Osteocyte (in vitro differentiated cells): ENCODE measurements around the gene SCARF2. TPM values are rescaled to one million over a fixed set of nuclear protein-coding genes. Genes with fewer than 3 reads are reported as not detected.
"Not testable (repeated sequence)": the region's sequence is repeated elsewhere in the genome, so short reads cannot be mapped to it uniquely, and the experiment has no call there.

Experiments used
- DNase-seq: peaks from one replicate; pipeline ENCODE4 v3.0.0; 2021; ENCODE audit warnings: mixed read lengths; ENCODE audit not compliant: unreplicated experiment; ENCODE audit errors: extremely low spot score
- H3K27ac Mint-ChIP-seq: one replicate; pipeline ENCODE4 v1.8.0; 2021; ENCODE audit warnings: mild to moderate bottlenecking, mixed read lengths; ENCODE audit not compliant: unreplicated experiment
- H3K27me3 Mint-ChIP-seq: one replicate; pipeline ENCODE4 v1.8.0; 2021; ENCODE audit warnings: mixed read lengths; ENCODE audit not compliant: unreplicated experiment
- H3K36me3 Mint-ChIP-seq: one replicate; pipeline ENCODE4 v1.8.0; 2021; ENCODE audit warnings: mixed read lengths; ENCODE audit not compliant: unreplicated experiment
- H3K4me1 Mint-ChIP-seq: one replicate; pipeline ENCODE4 v1.8.0; 2021; ENCODE audit warnings: mixed read lengths; ENCODE audit not compliant: unreplicated experiment
- H3K4me3 Mint-ChIP-seq: one replicate; pipeline ENCODE4 v1.8.0; 2021; ENCODE audit warnings: mild to moderate bottlenecking, moderate library complexity, mixed read lengths; ENCODE audit not compliant: unreplicated experiment
- H3K9me3 Mint-ChIP-seq: one replicate; pipeline ENCODE4 v1.8.0; 2021; ENCODE audit warnings: mixed read lengths; ENCODE audit not compliant: unreplicated experiment
- total RNA-seq: library from RNA; stranded (reverse); gene quantifications from 2 replicates; pipeline ENCODE4 v1.2.1, GENCODE V29; 2021
- TF ChIP-seq, protein P1 (sequence below): fragments of 200-600 bp; sonication (generic); IDR thresholded peaks from 2 replicates; pipeline ENCODE4 v1.5.0; 2021; ENCODE audit warnings: antibody characterized with exemption, mild to moderate bottlenecking, moderate library complexity

The SCARF2 gene
- total RNA-seq, 1 donor from 2014 or later = 50.8 TPM

DNA sequence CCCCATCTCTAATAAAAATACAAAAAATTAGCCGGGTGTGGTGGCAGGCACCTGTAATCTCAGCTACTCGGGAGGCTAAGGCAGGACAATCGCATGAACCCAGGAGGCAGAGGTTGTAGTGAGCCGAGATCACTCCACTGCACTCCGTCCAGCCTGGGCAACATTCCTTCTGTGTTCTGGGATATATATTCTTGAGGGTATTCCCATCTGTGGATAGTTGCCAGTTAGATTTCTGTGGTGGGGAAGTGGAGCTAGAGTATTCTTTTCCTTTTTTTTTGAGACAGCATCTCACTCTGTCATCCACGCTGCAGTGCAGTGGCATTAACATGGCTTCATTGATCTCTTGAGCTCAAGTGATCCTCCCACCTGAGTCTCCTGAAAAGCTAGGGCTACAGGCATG lies 52.8 kb downstream of the SCARF2 start:
- Mint-ChIP-seq H3K27me3 (peaks cover 58% of the 10 kb centered on the region), H3K9me3 (peaks cover 6% of the 10 kb centered on the region), H3K4me1 (no peaks in the 10 kb centered on the region), H3K36me3 (no peaks in the 10 kb centered on the region), H3K27ac (no peak overlapping the region), H3K4me3 (no peak overlapping the region)
- no peak for DNase-seq
- TF ChIP-seq, protein P1, sequence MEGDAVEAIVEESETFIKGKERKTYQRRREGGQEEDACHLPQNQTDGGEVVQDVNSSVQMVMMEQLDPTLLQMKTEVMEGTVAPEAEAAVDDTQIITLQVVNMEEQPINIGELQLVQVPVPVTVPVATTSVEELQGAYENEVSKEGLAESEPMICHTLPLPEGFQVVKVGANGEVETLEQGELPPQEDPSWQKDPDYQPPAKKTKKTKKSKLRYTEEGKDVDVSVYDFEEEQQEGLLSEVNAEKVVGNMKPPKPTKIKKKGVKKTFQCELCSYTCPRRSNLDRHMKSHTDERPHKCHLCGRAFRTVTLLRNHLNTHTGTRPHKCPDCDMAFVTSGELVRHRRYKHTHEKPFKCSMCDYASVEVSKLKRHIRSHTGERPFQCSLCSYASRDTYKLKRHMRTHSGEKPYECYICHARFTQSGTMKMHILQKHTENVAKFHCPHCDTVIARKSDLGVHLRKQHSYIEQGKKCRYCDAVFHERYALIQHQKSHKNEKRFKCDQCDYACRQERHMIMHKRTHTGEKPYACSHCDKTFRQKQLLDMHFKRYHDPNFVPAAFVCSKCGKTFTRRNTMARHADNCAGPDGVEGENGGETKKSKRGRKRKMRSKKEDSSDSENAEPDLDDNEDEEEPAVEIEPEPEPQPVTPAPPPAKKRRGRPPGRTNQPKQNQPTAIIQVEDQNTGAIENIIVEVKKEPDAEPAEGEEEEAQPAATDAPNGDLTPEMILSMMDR = no peak

DNA sequence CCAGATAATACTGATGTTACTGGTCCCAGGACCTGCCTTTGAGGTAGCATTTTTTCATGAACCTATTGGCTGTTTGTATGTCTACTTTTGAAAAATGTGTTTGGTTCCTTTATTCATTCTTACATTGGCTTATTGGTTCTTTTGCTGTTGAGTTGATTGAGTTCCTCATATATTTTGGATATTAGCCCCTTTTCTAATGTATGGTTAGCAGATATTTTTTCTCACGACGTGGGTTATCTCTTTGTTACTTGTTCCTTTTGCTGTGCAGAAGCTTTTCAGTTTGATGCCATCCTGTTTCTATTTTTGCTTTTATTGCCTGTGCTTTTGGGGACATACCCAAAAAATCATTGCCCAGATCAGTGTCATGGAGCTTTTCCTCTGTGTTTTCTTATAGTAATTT lies 53.5 kb downstream of the SCARF2 start:
- Mint-ChIP-seq H3K36me3 (no peaks in the 10 kb centered on the region), H3K4me1 (no peaks in the 10 kb centered on the region), H3K27me3 (peaks cover 59% of the 10 kb centered on the region), H3K27ac (no peak overlapping the region), H3K4me3 (no peak overlapping the region), H3K9me3 (peaks cover 3% of the 10 kb centered on the region)
- DNase-seq = no peak
- TF ChIP-seq, protein P1 = no peak

DNA sequence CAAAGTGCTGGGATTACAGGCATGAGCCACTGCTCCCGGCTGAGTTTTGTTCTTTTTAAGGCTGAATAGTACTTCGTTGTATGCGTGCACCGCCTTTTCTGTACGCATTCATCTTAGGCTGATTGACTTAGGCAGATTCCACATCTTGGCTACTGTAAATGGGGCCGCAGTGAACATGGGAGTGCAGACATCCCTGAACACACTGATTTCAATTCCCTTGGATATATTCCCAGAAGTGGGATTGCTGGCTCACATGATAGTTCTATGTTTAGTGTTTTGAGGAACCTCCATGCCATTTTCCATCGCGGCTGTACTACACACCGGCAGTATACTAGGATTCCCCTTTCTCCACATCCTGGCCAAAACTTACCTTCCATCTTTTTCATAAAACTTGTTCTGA lies 54.1 kb downstream of the SCARF2 start:
- Mint-ChIP-seq H3K9me3 (no peaks in the 10 kb centered on the region), H3K27me3 (peaks cover 61% of the 10 kb centered on the region), H3K4me3 (no peak overlapping the region), H3K36me3 (no peaks in the 10 kb centered on the region), H3K4me1 (no peaks in the 10 kb centered on the region), H3K27ac (no peak overlapping the region)
- TF ChIP-seq, protein P1 = no peak
- DNase-seq = no peak

DNA sequence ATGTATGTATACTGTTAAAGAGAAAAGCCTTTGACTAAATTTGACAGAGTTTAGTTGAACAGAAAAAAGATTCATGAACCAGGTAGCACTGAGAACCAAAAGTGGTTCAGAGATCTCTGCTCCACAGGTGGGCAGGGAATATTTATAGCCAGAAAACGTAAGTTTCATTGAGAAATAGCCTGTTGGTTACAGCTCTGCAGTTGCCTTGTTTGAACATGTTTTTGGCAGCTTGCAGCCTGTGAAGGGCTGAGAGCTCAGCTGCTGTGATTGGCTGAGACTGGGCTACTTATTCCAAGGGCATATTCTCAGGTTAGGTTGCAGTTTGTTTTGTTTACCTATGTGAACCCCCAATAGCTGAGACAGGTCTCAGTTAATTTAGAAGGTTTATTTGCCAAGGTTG lies 57.1 kb downstream of the SCARF2 start:
- Mint-ChIP-seq H3K36me3 (no peaks in the 10 kb centered on the region), H3K9me3 (no peaks in the 10 kb centered on the region), H3K4me1 (no peaks in the 10 kb centered on the region), H3K27ac (no peak overlapping the region), H3K4me3 (no peak overlapping the region), H3K27me3 (peaks cover 38% of the 10 kb centered on the region)
- TF ChIP-seq, protein P1 = no peak
- DNase-seq = no peak

DNA sequence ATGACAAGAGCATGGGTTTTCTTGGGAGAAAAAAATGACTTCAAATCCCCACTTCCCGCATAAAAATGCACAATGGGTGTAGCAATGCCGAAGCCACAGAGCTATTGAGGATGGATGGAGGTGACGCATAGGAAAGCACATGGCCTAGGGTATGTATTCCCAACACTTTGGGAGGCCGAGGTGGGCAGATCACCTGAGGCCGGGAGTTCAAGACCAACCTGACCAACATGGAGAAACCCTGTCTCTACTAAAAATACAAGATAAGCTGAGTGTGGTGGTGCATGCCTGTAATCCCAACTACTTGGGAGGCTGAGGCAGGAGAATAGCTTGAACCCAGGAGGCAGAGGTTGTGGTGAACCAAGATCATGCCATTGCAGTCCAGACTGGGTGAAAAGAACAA lies 58.9 kb downstream of the SCARF2 start:
- H3K4me1 Mint-ChIP-seq, H3K27ac Mint-ChIP-seq, H3K36me3 Mint-ChIP-seq, DNase-seq, H3K9me3 Mint-ChIP-seq, H3K4me3 Mint-ChIP-seq: not testable (repeated sequence)
- H3K27me3 Mint-ChIP-seq = peaks cover 36% of the 10 kb centered on the region

DNA sequence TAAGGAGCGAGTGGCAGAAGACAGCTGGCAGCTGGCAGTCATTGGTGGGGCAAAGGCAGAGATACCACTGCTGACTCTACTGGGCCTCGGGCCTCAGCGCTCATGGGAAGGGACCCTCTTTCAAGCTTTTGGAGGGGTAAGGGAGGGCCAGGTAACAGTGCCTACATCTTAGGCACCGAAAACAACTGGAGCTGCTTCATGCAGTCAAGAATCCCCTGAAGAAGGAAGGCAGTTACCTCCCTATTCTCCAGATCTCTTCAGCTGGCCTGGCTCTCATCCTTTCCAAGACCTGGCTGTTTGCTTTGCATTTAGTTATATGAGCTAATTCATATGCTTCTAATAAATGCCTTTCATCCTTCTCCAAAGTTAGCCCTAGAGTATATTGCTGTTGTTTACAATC lies 59.5 kb downstream of the SCARF2 start:
- H3K4me1 Mint-ChIP-seq = no peaks in the 10 kb centered on the region
- no peak overlapping the region for H3K27ac Mint-ChIP-seq
- no peak overlapping the region for H3K4me3 Mint-ChIP-seq
- H3K9me3 Mint-ChIP-seq = peaks cover 4% of the 10 kb centered on the region
- H3K27me3 Mint-ChIP-seq = peaks cover 33% of the 10 kb centered on the region
- no peak for DNase-seq
- TF ChIP-seq, protein P1 = no peak
- H3K36me3 Mint-ChIP-seq = peaks cover 2% of the 10 kb centered on the region

DNA sequence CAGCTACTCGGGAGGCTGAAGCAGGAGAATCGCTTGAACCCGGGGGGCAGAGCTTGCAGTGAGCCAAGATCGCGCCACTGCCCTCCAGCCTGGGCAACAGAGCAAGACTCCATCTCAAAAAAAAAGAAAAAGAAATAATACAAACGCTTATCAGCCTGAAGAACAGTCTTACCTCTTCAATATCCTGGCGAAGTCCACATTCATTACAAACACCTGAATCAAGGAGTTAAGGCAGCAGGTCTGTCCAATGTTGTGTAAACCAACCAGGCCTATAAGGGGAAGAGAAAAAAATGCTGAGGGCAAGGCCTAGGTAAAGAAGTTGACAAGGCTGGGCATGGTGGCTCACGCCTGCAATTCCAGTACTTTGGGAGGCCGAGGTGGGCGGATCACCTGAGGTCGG lies 60.6 kb downstream of the SCARF2 start:
- H3K27me3 Mint-ChIP-seq = peaks cover 25% of the 10 kb centered on the region
- H3K4me1 Mint-ChIP-seq, H3K4me3 Mint-ChIP-seq, H3K9me3 Mint-ChIP-seq, H3K27ac Mint-ChIP-seq, H3K36me3 Mint-ChIP-seq: not testable (repeated sequence)
- DNase-seq = peak; percentile 15

DNA sequence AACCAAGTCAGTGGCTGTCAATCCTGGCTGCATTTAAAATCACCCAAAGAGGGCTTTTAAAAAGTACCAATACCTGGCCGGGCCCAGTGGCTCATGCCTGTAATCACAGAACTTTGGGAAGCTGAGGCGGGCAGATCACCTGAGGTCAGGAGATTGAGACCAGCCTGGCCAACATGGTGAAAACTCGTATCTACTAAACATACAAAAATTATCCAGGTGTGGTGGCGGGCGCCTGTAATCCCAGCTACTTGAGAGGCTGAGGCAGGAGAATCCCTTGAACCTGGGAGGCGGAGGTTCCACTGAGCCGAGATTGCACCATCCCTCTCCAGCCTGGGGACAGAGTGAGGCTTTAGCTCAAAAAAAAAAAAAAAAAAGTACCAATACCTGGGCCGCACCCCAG lies 61.3 kb downstream of the SCARF2 start:
- H3K4me1 Mint-ChIP-seq, H3K4me3 Mint-ChIP-seq, H3K36me3 Mint-ChIP-seq, H3K9me3 Mint-ChIP-seq, H3K27ac Mint-ChIP-seq: not testable (repeated sequence)
- H3K27me3 Mint-ChIP-seq = peaks cover 21% of the 10 kb centered on the region
- DNase-seq = peak; percentile 48
